Natural killer cell treated with Interleukin-12 subunit alpha and Interleukin-12 subunit beta and Interleukin-15 and Interleukin-18, amount 100 ng/mL, for 72 hours (primary cell): ENCODE data around the gene PBX1. TPM values are rescaled to one million over a fixed set of nuclear protein-coding genes. Genes with fewer than 3 reads are reported as not detected.

ENCODE experiments used
- ATAC-seq, 2 donors: fragments of 150-1000 bp; cut with Tn5 transposase in 1 of 2; sonication (Bioruptor Pico), chemical (Tn5 transposase) in 1 of 2; 2 replicates each; pipeline ENCODE4 v1.10.0; 2021
- DNase-seq: peaks from one replicate; pipeline ENCODE4 v3.0.0; 2022; ENCODE audit warnings: low spot score
- H3K27ac Mint-ChIP-seq, 2 donors: 1 replicate in 1 of 2; 2 replicates in 1 of 2; pipeline ENCODE4 v1.8.0; 2022; ENCODE audit warnings: mixed read lengths in 2 of 2, mild to moderate bottlenecking in 1 of 2, moderate library complexity in 1 of 2
- H3K27me3 Mint-ChIP-seq, 2 donors: 1 replicate in 1 of 2; 2 replicates in 1 of 2; pipeline ENCODE4 v1.8.0; 2022; ENCODE audit warnings: mixed read lengths in 2 of 2
- H3K36me3 Mint-ChIP-seq: one replicate; pipeline ENCODE4 v1.8.0; 2022; ENCODE audit warnings: mixed read lengths
- H3K4me1 Mint-ChIP-seq, 2 donors: 1 replicate in 1 of 2; 2 replicates in 1 of 2; pipeline ENCODE4 v1.8.0; 2022; ENCODE audit warnings: low read depth in 2 of 2, mixed read lengths in 2 of 2, mild to moderate bottlenecking in 1 of 2
- H3K4me3 Mint-ChIP-seq: one replicate; pipeline ENCODE4 v1.8.0; 2022; ENCODE audit warnings: mixed read lengths
- H3K9me3 Mint-ChIP-seq: 2 replicates; pipeline ENCODE4 v1.8.0; 2022; ENCODE audit warnings: mixed read lengths
- total RNA-seq, 2 donors: library from RNA; stranded (reverse); gene quantifications; one replicate each; pipeline ENCODE4 v1.2.3, GENCODE V29; 2022

Gene PBX1
- total RNA-seq, 2 donors from 2014 or later = 0.53 TPM; not detected in 1

GRCh38 chr1:164692420-164692819 is 133.4 kb downstream of the PBX1 start:
- H3K9me3 Mint-ChIP-seq = no peaks in the 10 kb centered on the region
- no peaks in the 10 kb centered on the region for H3K36me3 Mint-ChIP-seq
- ATAC-seq = no peak

GRCh38 chr1:164693564-164694359 is 134.8 kb downstream of the PBX1 start:
- no peak overlapping the region for H3K27ac Mint-ChIP-seq
- no peaks in the 10 kb centered on the region for H3K4me1 Mint-ChIP-seq
- DNase-seq (no peak), ATAC-seq (no peak)
- no peaks in the 10 kb centered on the region for H3K36me3 Mint-ChIP-seq
- H3K4me3 Mint-ChIP-seq = no peak overlapping the region
- peaks cover 0 to 5% of the 10 kb centered on the region in 2 donors for H3K27me3 Mint-ChIP-seq
- H3K9me3 Mint-ChIP-seq = no peaks in the 10 kb centered on the region

More at GRCh38 chr1:164692420-164692819, 133.4 kb downstream of the PBX1 start:
- H3K4me3 Mint-ChIP-seq = no peak overlapping the region
- H3K4me1 Mint-ChIP-seq = no peaks in the 10 kb centered on the region
- H3K27me3 Mint-ChIP-seq = peaks cover 0 to 7% of the 10 kb centered on the region in 2 donors
- H3K27ac Mint-ChIP-seq = no peak overlapping the region
- no peak for DNase-seq

- Mint-ChIP-seq H3K27ac (no peak overlapping the region), H3K27me3 (peaks cover 0 to 6% of the 10 kb centered on the region in 2 donors)
- no peak for DNase-seq
Observed at GRCh38 chr1:164694505-164694904, 135.5 kb downstream of the PBX1 start.

GRCh38 chr1:164695956-164696665 is 137.1 kb downstream of the PBX1 start:
- no peaks in the 10 kb centered on the region for H3K4me1 Mint-ChIP-seq
- no peak overlapping the region for H3K4me3 Mint-ChIP-seq
- no peaks in the 10 kb centered on the region for H3K9me3 Mint-ChIP-seq
- no peak overlapping the region for H3K27ac Mint-ChIP-seq
- peaks cover 3 to 9% of the 10 kb centered on the region in 2 donors for H3K27me3 Mint-ChIP-seq
- no peaks in the 10 kb centered on the region for H3K36me3 Mint-ChIP-seq
- no peak for DNase-seq
- ATAC-seq = no peak

More at GRCh38 chr1:164694505-164694904, 135.5 kb downstream of the PBX1 start:
- H3K9me3 Mint-ChIP-seq = no peaks in the 10 kb centered on the region
- H3K4me1 Mint-ChIP-seq = no peaks in the 10 kb centered on the region
- ATAC-seq = no peak
- H3K36me3 Mint-ChIP-seq = no peaks in the 10 kb centered on the region
- no peak overlapping the region for H3K4me3 Mint-ChIP-seq

GRCh38 chr1:164699815-164700491 is 141.0 kb downstream of the PBX1 start:
- Mint-ChIP-seq H3K27ac (no peak overlapping the region), H3K9me3 (no peaks in the 10 kb centered on the region), H3K4me1 (no peaks in the 10 kb centered on the region), H3K27me3 (peaks cover 9 to 13% of the 10 kb centered on the region in 2 donors), H3K36me3 (no peaks in the 10 kb centered on the region), H3K4me3 (no peak overlapping the region)
- DNase-seq (no peak), ATAC-seq (no peak)

GRCh38 chr1:164700683-164701082 is 141.7 kb downstream of the PBX1 start:
- no peak for DNase-seq
- Mint-ChIP-seq H3K9me3 (no peaks in the 10 kb centered on the region), H3K4me1 (no peaks in the 10 kb centered on the region), H3K27me3 (peaks cover 9 to 13% of the 10 kb centered on the region in 2 donors), H3K4me3 (no peak overlapping the region), H3K27ac (no peak overlapping the region), H3K36me3 (no peaks in the 10 kb centered on the region)
- ATAC-seq = no peak

- Mint-ChIP-seq H3K36me3 (no peaks in the 10 kb centered on the region), H3K9me3 (no peaks in the 10 kb centered on the region), H3K27ac (no peak overlapping the region), H3K4me3 (no peak overlapping the region), H3K4me1 (peaks cover under 1 to 2% of the 10 kb centered on the region in 2 donors), H3K27me3 (peaks cover 9 to 13% of the 10 kb centered on the region in 2 donors)
- ATAC-seq (no peak), DNase-seq (no peak)
Observed at GRCh38 chr1:164701189-164701761, 142.3 kb downstream of the PBX1 start.

- peaks cover 9 to 14% of the 10 kb centered on the region in 2 donors for H3K27me3 Mint-ChIP-seq
- no peaks in the 10 kb centered on the region for H3K36me3 Mint-ChIP-seq
- H3K27ac Mint-ChIP-seq = no peak overlapping the region
- no peaks in the 10 kb centered on the region for H3K9me3 Mint-ChIP-seq
- ATAC-seq = no peak
- DNase-seq = no peak
- peaks cover 9 to 12% of the 10 kb centered on the region in 2 donors for H3K4me1 Mint-ChIP-seq
- no peak overlapping the region for H3K4me3 Mint-ChIP-seq
Observed at GRCh38 chr1:164702216-164702615, 143.2 kb downstream of the PBX1 start.

- Mint-ChIP-seq H3K4me3 (no peak overlapping the region), H3K36me3 (no peaks in the 10 kb centered on the region), H3K27ac (no peak overlapping the region), H3K9me3 (no peaks in the 10 kb centered on the region), H3K4me1 (peaks cover 14 to 15% of the 10 kb centered on the region in 2 donors), H3K27me3 (peaks cover 9 to 17% of the 10 kb centered on the region in 2 donors)
- DNase-seq = no peak
- no peak for ATAC-seq
Observed at GRCh38 chr1:164702664-164703063, 143.7 kb downstream of the PBX1 start.

GRCh38 chr1:164703463-164703862 is 144.5 kb downstream of the PBX1 start:
- H3K4me3 Mint-ChIP-seq = no peak overlapping the region
- H3K9me3 Mint-ChIP-seq = no peaks in the 10 kb centered on the region
- DNase-seq (no peak), ATAC-seq (no peak)
- H3K4me1 Mint-ChIP-seq = peaks cover 14 to 15% of the 10 kb centered on the region in 2 donors
- no peak overlapping the region for H3K27ac Mint-ChIP-seq
- H3K27me3 Mint-ChIP-seq = peaks cover 9 to 17% of the 10 kb centered on the region in 2 donors
- no peaks in the 10 kb centered on the region for H3K36me3 Mint-ChIP-seq

- H3K27ac Mint-ChIP-seq = no peak overlapping the region
- H3K36me3 Mint-ChIP-seq = no peaks in the 10 kb centered on the region
- no peak for ATAC-seq
- H3K4me1 Mint-ChIP-seq = peaks cover 15% of the 10 kb centered on the region in 2 donors
- H3K4me3 Mint-ChIP-seq = no peak overlapping the region
- H3K9me3 Mint-ChIP-seq = no peaks in the 10 kb centered on the region
- DNase-seq = no peak
- H3K27me3 Mint-ChIP-seq = peaks cover 11 to 15% of the 10 kb centered on the region in 2 donors
Observed at GRCh38 chr1:164703960-164704411, 145.0 kb downstream of the PBX1 start.

GRCh38 chr1:164704954-164705353 is 146.0 kb downstream of the PBX1 start:
- Mint-ChIP-seq H3K9me3 (no peaks in the 10 kb centered on the region), H3K4me1 (peaks cover 15 to 20% of the 10 kb centered on the region in 2 donors), H3K36me3 (peaks cover 4% of the 10 kb centered on the region), H3K4me3 (no peak overlapping the region), H3K27ac (no peak overlapping the region), H3K27me3 (peaks cover 16 to 17% of the 10 kb centered on the region in 2 donors)
- ATAC-seq (no peak), DNase-seq (no peak)

- Mint-ChIP-seq H3K27me3 (peaks cover 12 to 21% of the 10 kb centered on the region in 2 donors), H3K4me3 (no peak overlapping the region), H3K36me3 (peaks cover 4% of the 10 kb centered on the region), H3K9me3 (no peaks in the 10 kb centered on the region), H3K27ac (no peak overlapping the region), H3K4me1 (peaks cover 15 to 20% of the 10 kb centered on the region in 2 donors)
- no peak for DNase-seq
- ATAC-seq = no peak
Observed at GRCh38 chr1:164706606-164706987, 147.6 kb downstream of the PBX1 start.
